Keratinocyte (primary cell): ENCODE data around the gene MAD1L1. TPM values are rescaled to one million over a fixed set of nuclear protein-coding genes. Genes with fewer than 3 reads are reported as not detected.

Experiments used
- DNase-seq: peaks from one replicate; pipeline ENCODE4 v3.0.0-alpha.2; 2011; ENCODE audit warnings: low read depth, missing footprints, low spot score
- FAIRE-seq: peaks from 2 replicates; lab custom pipeline; 2011; peaks lifted over from hg19 to GRCh38; lab: Jason Lieb, UNC
- H2AFZ ChIP-seq: 2 replicates; pipeline ENCODE4 v1.6.0; 2012; ENCODE audit warnings: low read length, control low read depth, inconsistent platforms; ENCODE audit not compliant: control insufficient read depth
- H3K27ac ChIP-seq: 2 replicates; pipeline ENCODE4 v1.5.1; 2011; ENCODE audit warnings: low read length; ENCODE audit not compliant: control insufficient read depth, insufficient read depth
- H3K27me3 ChIP-seq: 3 replicates; pipeline ENCODE4 v1.6.0; 2011; ENCODE audit warnings: low read length; ENCODE audit not compliant: control insufficient read depth, insufficient read depth; ENCODE audit errors: extremely low read depth
- H3K36me3 ChIP-seq, 2 experiments: 2 replicates in 1 of 2; 3 replicates in 1 of 2; pipeline ENCODE4 v1.5.1; 2011; ENCODE audit warnings: low read length in 2 of 2, mild to moderate bottlenecking in 1 of 2; ENCODE audit not compliant: control insufficient read depth in 2 of 2, insufficient read depth in 2 of 2; ENCODE audit errors: extremely low read depth in 1 of 2
- H3K4me1 ChIP-seq: 3 replicates; pipeline ENCODE4 v1.5.1; 2011; ENCODE audit warnings: low read length; ENCODE audit not compliant: control insufficient read depth, insufficient read depth; ENCODE audit errors: extremely low read depth
- H3K4me2 ChIP-seq: 3 replicates; pipeline ENCODE4 v1.6.0; 2011; ENCODE audit warnings: low read depth, low read length; ENCODE audit not compliant: control insufficient read depth, insufficient read depth; ENCODE audit errors: extremely low read depth
- H3K4me3 ChIP-seq, 3 experiments: fragments of 200-600 bp in 1 of 3; sonication (generic) in 1 of 3; 2 replicates in 2 of 3; 3 replicates in 1 of 3; pipeline ENCODE4 v1.5.1; 2011 to 2016; ENCODE audit warnings: low read length in 3 of 3, mild to moderate bottlenecking in 3 of 3, control low read depth in 2 of 3, inconsistent platforms in 1 of 3, low read depth in 1 of 3, mixed read lengths in 1 of 3, mixed run types in 1 of 3, moderate library complexity in 1 of 3; ENCODE audit not compliant: control insufficient read depth in 2 of 3, insufficient read depth in 2 of 3; ENCODE audit errors: extremely low read depth in 1 of 3
- H3K79me2 ChIP-seq: 2 replicates; pipeline ENCODE4 v1.6.0; 2012; ENCODE audit warnings: low read length; ENCODE audit not compliant: control insufficient read depth, insufficient read depth
- H3K9ac ChIP-seq: 3 replicates; pipeline ENCODE4 v1.6.0; 2011; ENCODE audit warnings: low read length; ENCODE audit not compliant: control insufficient read depth, insufficient read depth; ENCODE audit errors: extremely low read depth
- H3K9me1 ChIP-seq: 3 replicates; pipeline ENCODE4 v1.6.0; 2011; ENCODE audit warnings: low read length; ENCODE audit not compliant: control insufficient read depth, insufficient read depth; ENCODE audit errors: extremely low read depth
- H3K9me3 ChIP-seq: 2 replicates; pipeline ENCODE4 v1.5.1; 2012; ENCODE audit warnings: low read depth, low read length; ENCODE audit not compliant: control insufficient read depth
- H4K20me1 ChIP-seq: 3 replicates; pipeline ENCODE4 v1.6.0; 2011; ENCODE audit warnings: low read length; ENCODE audit not compliant: control insufficient read depth, insufficient read depth; ENCODE audit errors: extremely low read depth
- EZH2 ChIP-seq: IDR thresholded peaks from one replicate; pipeline ENCODE4 v1.6.1; 2012; ENCODE audit warnings: inconsistent platforms, mild to moderate bottlenecking, low read length, moderate library complexity
- dilution Hi-C: fragments of 300-500 bp; cut with MboI; formaldehyde crosslinking; loops from one replicate; pipeline ENCODE4 v1.7.0; 2020; ENCODE audit warnings: low sequenced_read_pairs; ENCODE audit not compliant: extremely low pct_ligation_motif_present
- polyA plus RNA-seq, 5 experiments: library from polyadenylated mRNA; depleted of rRNA in 3 of 5; stranded (reverse) in 3 of 5; stranded (forward) in 1 of 5; unstranded in 1 of 5; fragments of >200 nt; gene quantifications; 1 replicate in 1 of 5; 2 replicates in 3 of 5; 3 replicates in 1 of 5; pipeline versions ENCODE4 v1.2.1 to v1.2.3, GENCODE V29; 2011 to 2012; ENCODE audit warnings: missing spikeins in 2 of 5, low read depth in 1 of 5, low replicate concordance in 1 of 5
- TF ChIP-seq, protein P1 (sequence below), 3 experiments: IDR thresholded peaks in 1 of 3; conservative IDR thresholded peaks in 1 of 3; optimal IDR thresholded peaks in 1 of 3; 2 replicates in 2 of 3; 3 replicates in 1 of 3; pipeline versions ENCODE3 to v1.5.1; 2011; ENCODE audit warnings: low read length in 3 of 3, mild to moderate bottlenecking in 3 of 3, moderate library complexity in 2 of 3, control low read depth in 1 of 3, inconsistent platforms in 1 of 3; ENCODE audit not compliant: insufficient read depth in 2 of 3; ENCODE audit errors: extremely low read depth in 1 of 3

MAD1L1 gene
- polyA plus RNA-seq, 1 donor (not counting 4 experiments of a cell fraction or from before 2014, with no cell fraction given) = 18.0 TPM

DNA sequence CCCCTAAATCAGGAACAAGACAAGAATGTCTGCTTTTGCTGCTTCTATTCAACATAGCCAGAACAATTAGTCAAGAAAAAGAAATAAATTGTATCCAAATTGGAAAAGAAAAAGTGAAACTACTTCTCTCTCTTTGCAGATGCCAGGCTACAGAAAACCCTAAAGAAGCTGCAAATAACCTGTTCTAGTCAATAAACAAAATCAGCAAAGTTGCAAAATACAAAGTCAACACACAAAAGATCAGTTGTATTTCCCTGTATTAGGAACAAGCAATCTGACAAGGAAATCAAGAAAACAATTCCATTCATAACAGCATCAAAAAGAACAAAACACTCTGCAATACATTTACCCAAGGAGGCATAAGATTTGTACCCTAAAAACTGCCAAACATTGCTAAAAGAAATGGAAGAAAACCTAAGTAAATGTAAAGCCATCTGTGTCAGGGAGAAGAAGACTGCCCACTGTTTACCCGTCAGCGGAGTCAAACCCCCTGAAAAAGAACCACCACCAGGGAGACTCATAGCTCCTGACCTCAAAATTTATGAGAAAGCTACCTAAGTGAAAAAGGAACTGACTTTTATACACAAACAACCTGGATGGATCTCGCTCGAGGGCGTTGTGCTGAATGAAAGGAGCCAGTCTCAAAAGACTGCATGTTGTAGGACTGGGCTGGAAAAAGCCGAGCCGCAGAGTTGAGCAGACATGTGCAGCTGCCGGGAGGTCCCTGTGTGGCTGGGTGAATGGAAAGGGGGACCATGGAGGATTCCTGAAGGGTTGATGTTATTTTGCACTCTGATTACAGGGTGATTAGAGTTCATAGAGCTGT is 263.1 kb downstream of the MAD1L1 start:
- Histone ChIP-seq H3K9me1 (no peaks in the 10 kb centered on the region), H3K79me2 (no peaks in the 10 kb centered on the region), H3K36me3 (peaks cover 0 to 5% of the 10 kb centered on the region in 2 experiments), H3K4me1 (no peaks in the 10 kb centered on the region), H4K20me1 (no peaks in the 10 kb centered on the region), H3K4me3 (no peak overlapping the region), H3K27ac (no peak overlapping the region), H3K4me2 (no peak overlapping the region), H3K9me3 (no peaks in the 10 kb centered on the region), H2AFZ (no peak overlapping the region), H3K9ac (no peak overlapping the region), H3K27me3 (no peaks in the 10 kb centered on the region)
- no peak for DNase-seq
- no peak for TF ChIP-seq EZH2
- TF ChIP-seq, protein P1, sequence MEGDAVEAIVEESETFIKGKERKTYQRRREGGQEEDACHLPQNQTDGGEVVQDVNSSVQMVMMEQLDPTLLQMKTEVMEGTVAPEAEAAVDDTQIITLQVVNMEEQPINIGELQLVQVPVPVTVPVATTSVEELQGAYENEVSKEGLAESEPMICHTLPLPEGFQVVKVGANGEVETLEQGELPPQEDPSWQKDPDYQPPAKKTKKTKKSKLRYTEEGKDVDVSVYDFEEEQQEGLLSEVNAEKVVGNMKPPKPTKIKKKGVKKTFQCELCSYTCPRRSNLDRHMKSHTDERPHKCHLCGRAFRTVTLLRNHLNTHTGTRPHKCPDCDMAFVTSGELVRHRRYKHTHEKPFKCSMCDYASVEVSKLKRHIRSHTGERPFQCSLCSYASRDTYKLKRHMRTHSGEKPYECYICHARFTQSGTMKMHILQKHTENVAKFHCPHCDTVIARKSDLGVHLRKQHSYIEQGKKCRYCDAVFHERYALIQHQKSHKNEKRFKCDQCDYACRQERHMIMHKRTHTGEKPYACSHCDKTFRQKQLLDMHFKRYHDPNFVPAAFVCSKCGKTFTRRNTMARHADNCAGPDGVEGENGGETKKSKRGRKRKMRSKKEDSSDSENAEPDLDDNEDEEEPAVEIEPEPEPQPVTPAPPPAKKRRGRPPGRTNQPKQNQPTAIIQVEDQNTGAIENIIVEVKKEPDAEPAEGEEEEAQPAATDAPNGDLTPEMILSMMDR (optimal IDR thresholded peaks at IDR 0.05 in 1 of 3, IDR thresholded peaks at IDR 0.05 in 1 of 3, conservative IDR thresholded peaks at IDR 0.05 in 1 of 3; ENCODE audit: extremely low read depth in 1 of 3, insufficient read depth in 2 of 3, low read length in 3 of 3) = no peak
- dilution Hi-C loops = no loop called here
- no peak for FAIRE-seq

DNA sequence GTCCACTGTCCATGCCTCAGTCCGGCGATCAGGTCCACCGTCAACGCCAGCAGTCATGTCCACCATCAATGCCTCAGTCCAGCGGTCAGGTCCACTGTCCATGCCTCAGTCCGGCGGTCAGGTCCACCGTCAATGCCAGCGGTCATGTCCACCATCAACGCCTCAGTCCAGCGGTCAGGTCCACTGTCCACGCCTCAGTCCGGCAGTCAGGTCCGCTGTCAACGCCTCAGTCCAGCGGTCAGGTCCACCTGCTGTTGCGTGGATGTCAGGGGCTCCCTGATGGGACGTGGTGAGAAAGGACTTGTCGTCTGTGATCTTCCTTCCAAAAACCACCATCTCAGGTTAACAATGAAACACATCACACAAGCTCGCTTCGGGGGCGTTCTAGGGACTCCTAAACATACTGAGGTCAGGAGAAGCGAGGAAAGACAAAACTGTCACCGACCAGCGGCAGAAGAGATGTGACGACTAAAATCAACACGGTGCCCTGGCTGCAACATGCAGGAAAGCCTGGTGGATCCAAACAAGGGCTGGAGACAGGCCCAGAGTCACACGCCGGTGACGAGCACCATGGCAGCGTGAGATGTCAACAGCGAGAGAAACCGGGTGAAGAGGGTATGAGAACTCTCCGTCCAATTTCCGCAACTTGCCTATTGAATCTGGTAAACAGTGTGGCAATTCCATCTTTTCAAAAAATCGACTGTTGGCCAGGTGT is 264.2 kb downstream of the MAD1L1 start:
- Histone ChIP-seq H3K79me2 (no peaks in the 10 kb centered on the region), H3K9me3 (peaks cover 1% of the 10 kb centered on the region), H3K4me1 (no peaks in the 10 kb centered on the region), H3K27me3 (no peaks in the 10 kb centered on the region), H3K4me2 (no peak overlapping the region), H3K36me3 (peaks cover 3 to 4% of the 10 kb centered on the region in 2 experiments), H3K9me1 (no peaks in the 10 kb centered on the region), H3K4me3 (no peak overlapping the region), H3K27ac (no peak overlapping the region), H3K9ac (no peak overlapping the region), H4K20me1 (no peaks in the 10 kb centered on the region), H2AFZ (no peak overlapping the region)
- no peak for FAIRE-seq
- dilution Hi-C loops = no loop called here
- TF ChIP-seq, protein P1 (optimal IDR thresholded peaks at IDR 0.05 in 1 of 3, IDR thresholded peaks at IDR 0.05 in 1 of 3, conservative IDR thresholded peaks at IDR 0.05 in 1 of 3; ENCODE audit: extremely low read depth in 1 of 3, insufficient read depth in 2 of 3, low read length in 3 of 3) = no peak
- no peak for TF ChIP-seq EZH2
- DNase-seq = no peak
